ENCODE data around the gene VWC2L.

DNA sequence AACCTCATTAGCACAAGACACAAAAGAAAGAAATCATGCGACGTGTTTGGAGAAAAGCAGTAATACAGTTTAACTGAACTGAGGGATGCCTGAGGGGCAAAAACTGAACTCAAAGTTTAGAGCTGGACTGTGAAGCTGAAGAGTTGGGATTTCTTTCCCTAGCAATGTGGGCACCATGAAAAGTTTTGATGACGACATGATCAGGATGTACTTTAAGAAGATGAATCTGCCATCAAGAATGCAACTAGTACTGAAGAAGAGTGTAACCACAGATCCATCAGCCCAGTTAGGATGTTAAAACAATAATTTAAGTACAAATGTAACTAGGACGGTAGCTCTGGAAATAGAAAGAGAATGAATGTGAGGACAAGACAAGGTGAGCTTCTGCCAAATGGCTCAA lies 196.2 kb downstream of the VWC2L start:
- no peak for TF ChIP-seq POLR2A (IDR thresholded peaks at IDR 0.05; ENCODE audit: low read depth, low read length)
- TF ChIP-seq PAX5 (IDR thresholded peaks at IDR 0.05; ENCODE audit: insufficient read depth, low read length, severe bottlenecking) = no peak
- TF ChIP-seq SPI1 (IDR thresholded peaks at IDR 0.05; ENCODE audit: low read depth, low read length) = no peak
